Brain microvascular endothelial cell (primary cell): ENCODE measurements around the gene POLR2B.

ENCODE experiments used
- DNase-seq: peaks from one replicate; pipeline ENCODE4 v3.0.0-alpha.2; 2020
- H3K27ac ChIP-seq: fragments of 250-450 bp; sonication (Bioruptor Pico); 2 replicates; pipeline ENCODE4 v1.5.1; 2020; ENCODE audit warnings: mild to moderate bottlenecking, moderate library complexity
- H3K27me3 ChIP-seq: fragments of 250-450 bp; sonication (Bioruptor Pico); replicated peaks from 2 replicates; pipeline ENCODE4 v1.5.1; 2020; ENCODE audit warnings: mild to moderate bottlenecking
- H3K36me3 ChIP-seq: fragments of 250-450 bp; sonication (Bioruptor Pico); replicated peaks from 2 replicates; pipeline ENCODE4 v1.5.1; 2020; ENCODE audit warnings: mild to moderate bottlenecking
- H3K4me3 ChIP-seq: 2 replicates; pipeline ENCODE4 v1.5.1; 2011; ENCODE audit warnings: low read depth, mild to moderate bottlenecking, control low read depth, low read length, moderate library complexity
- in situ Hi-C: cut with HindIII; loops from 2 replicates; pipeline ENCODE4 v1.10.0; 2017; ENCODE audit warnings: low sequenced_read_pairs, low pct_ligation_motif_present
- TF ChIP-seq, protein P1 (sequence below): IDR thresholded peaks from 2 replicates; pipeline ENCODE4 v1.5.1; 2011; ENCODE audit warnings: low read depth, mild to moderate bottlenecking, moderate library complexity, low read length, control low read depth, inconsistent platforms; ENCODE audit errors: missing control alignments

The POLR2B gene

DNA sequence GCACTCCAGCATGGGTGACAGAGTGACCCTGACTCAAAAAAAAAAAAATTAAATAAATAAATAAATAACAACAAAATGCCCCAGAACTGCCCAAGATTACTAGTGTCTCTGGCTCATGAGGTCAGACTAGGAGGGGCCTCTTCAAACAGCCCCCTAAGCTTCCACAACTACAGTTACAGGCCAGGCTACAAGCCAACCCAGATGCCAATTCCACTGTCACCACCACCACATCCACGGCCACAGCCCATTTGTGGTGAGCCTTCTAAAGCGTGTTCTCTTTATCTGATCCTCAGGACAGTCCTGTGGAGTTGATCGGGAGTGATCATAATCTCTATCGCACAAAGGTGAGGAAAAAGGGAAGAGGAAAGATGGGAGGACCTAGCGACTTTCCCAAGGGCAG, 94.9 kb downstream of the POLR2B start:
- Histone ChIP-seq H3K4me3 (no peak overlapping the region), H3K36me3 (peaks cover 34% of the 10 kb centered on the region), H3K27me3 (no peaks in the 10 kb centered on the region), H3K27ac (no peak overlapping the region)
- in situ Hi-C loops, result no loop called here
- DNase-seq, result no peak
- TF ChIP-seq, protein P1, sequence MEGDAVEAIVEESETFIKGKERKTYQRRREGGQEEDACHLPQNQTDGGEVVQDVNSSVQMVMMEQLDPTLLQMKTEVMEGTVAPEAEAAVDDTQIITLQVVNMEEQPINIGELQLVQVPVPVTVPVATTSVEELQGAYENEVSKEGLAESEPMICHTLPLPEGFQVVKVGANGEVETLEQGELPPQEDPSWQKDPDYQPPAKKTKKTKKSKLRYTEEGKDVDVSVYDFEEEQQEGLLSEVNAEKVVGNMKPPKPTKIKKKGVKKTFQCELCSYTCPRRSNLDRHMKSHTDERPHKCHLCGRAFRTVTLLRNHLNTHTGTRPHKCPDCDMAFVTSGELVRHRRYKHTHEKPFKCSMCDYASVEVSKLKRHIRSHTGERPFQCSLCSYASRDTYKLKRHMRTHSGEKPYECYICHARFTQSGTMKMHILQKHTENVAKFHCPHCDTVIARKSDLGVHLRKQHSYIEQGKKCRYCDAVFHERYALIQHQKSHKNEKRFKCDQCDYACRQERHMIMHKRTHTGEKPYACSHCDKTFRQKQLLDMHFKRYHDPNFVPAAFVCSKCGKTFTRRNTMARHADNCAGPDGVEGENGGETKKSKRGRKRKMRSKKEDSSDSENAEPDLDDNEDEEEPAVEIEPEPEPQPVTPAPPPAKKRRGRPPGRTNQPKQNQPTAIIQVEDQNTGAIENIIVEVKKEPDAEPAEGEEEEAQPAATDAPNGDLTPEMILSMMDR, result no peak

- H3K27ac ChIP-seq, result peak overlapping the region; percentile 41
- peaks cover 26% of the 10 kb centered on the region for H3K36me3 ChIP-seq
- in situ Hi-C loops, result no loop called here
- no peaks in the 10 kb centered on the region for H3K27me3 ChIP-seq
- no peak for DNase-seq
- H3K4me3 ChIP-seq, result no peak overlapping the region
- TF ChIP-seq, protein P1, result no peak
Measured at GRCh38 chr4:57074744-57075143, 96.0 kb downstream of the POLR2B start.

DNA sequence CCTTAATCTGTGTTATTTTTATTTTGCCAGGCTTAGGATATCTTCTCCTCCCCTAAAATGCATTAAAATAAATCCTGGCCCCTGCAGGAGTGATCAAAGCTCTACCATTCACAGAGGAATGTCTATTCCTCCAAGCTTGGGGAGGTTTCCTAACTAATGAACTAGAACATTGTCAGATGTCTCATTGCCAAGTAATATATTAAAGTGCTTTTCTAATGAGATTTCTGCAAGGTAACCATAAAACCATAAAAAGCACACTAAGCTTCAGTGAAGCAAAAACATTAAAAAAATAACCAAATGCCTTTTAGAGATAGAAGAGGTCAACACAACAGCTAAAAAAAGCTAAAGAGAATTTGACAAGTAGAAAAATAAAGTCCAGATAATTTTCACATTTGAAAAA, 96.7 kb downstream of the POLR2B start:
- H3K27me3 ChIP-seq, result no peaks in the 10 kb centered on the region
- TF ChIP-seq, protein P1, result no peak
- peaks cover 26% of the 10 kb centered on the region for H3K36me3 ChIP-seq
- DNase-seq, result no peak
- H3K27ac ChIP-seq, result peak overlapping the region; percentile 41
- in situ Hi-C loops, result no loop called here
- no peak overlapping the region for H3K4me3 ChIP-seq

GRCh38 chr4:57076646-57077045, 98.0 kb downstream of the POLR2B start:
- Histone ChIP-seq H3K36me3 (peaks cover 31% of the 10 kb centered on the region), H3K27ac (peak overlapping the region; percentile 92), H3K27me3 (no peaks in the 10 kb centered on the region), H3K4me3 (no peak overlapping the region)
- in situ Hi-C loops, result no loop called here
- no peak for DNase-seq
- TF ChIP-seq, protein P1, result no peak

GRCh38 chr4:57077550-57078343, 99.1 kb downstream of the POLR2B start:
- in situ Hi-C loops, result no loop called here
- Histone ChIP-seq H3K4me3 (no peak overlapping the region), H3K27ac (peak overlapping the region; percentile 92), H3K27me3 (no peaks in the 10 kb centered on the region), H3K36me3 (peaks cover 29% of the 10 kb centered on the region)
- DNase-seq, result peak; percentile 95
- TF ChIP-seq, protein P1, result no peak
